Testis (tissue), 3 donors: ENCODE data around the gene SLC22A2. TPM values are rescaled to one million over a fixed set of nuclear protein-coding genes. Genes with fewer than 3 reads are reported as not detected.

Experiments
- DNase-seq: peaks from one replicate; pipeline ENCODE4 v3.0.0-alpha.2; 2019
- H3K27ac ChIP-seq, 2 donors: fragments of 200-600 bp; sonication (generic); one replicate each; pipeline ENCODE4 v1.5.1; 2019
- H3K27me3 ChIP-seq: fragments of 200-600 bp; sonication (generic); one replicate; pipeline ENCODE4 v1.5.1; 2019
- H3K36me3 ChIP-seq: fragments of 200-600 bp; sonication (generic); one replicate; pipeline ENCODE4 v1.5.1; 2017; ENCODE audit warnings: low read depth; ENCODE audit errors: missing control alignments
- H3K4me1 ChIP-seq: fragments of 200-600 bp; sonication (generic); one replicate; pipeline ENCODE4 v1.5.1; 2019
- H3K4me3 ChIP-seq, 2 donors: fragments of 200-600 bp; sonication (generic); one replicate each; pipeline ENCODE4 v1.5.1; 2017 to 2019
- H3K9me3 ChIP-seq: fragments of 200-600 bp; sonication (generic); one replicate; pipeline ENCODE4 v1.5.1; 2017
- CTCF ChIP-seq, 3 experiments: fragments of 450-650 bp in 2 of 3; fragments of 200-600 bp in 1 of 3; sonication (generic) in 1 of 3; IDR thresholded peaks; one replicate each; pipeline ENCODE4 v1.5.1; 2016 to 2019; ENCODE audit warnings: antibody characterized with exemption in 3 of 3, mild to moderate bottlenecking in 2 of 3, moderate library complexity in 1 of 3
- POLR2A ChIP-seq: fragments of 450-650 bp; IDR thresholded peaks from one replicate; pipeline ENCODE4 v1.6.1; 2017; ENCODE audit warnings: antibody characterized with exemption, mild to moderate bottlenecking, moderate library complexity
- WGBS, 2 donors: methylation state at CpG; one replicate each; pipeline ENCODE4 v1.1.5; 2018; 5-methylcytosine and 5-hydroxymethylcytosine counted together
- intact Hi-C: fragments of 100-400 bp; cut with DNase I; formaldehyde crosslinking; loops from one replicate; pipeline ENCODE4 v1.15.1; 2023; ENCODE audit warnings: low total_unique reads
- polyA plus RNA-seq: library from polyadenylated mRNA; stranded (reverse); fragments of 350-450 nt; fragmentation: Illumina TruSeq; extraction: RNeasy Lipid Tissue Mini Kit (QIAGEN cat#74804); gene quantifications from one replicate; pipeline ENCODE4 v1.2.3, GENCODE V29; 2014; ENCODE audit warnings: low read depth, low replicate concordance; ENCODE audit not compliant: insufficient read depth
- total RNA-seq, 2 donors: library from RNA; depleted of rRNA; stranded (reverse); fragments of >200 nt; gene quantifications; one replicate each; pipeline ENCODE4 v1.2.3, GENCODE V29; 2016

The SLC22A2 gene
- total and polyA plus RNA-seq, 3 donors from 2014 or later, result 0.24 to 0.99 (median 0.34) TPM

- H3K27ac ChIP-seq, result no peak overlapping the region
- no peaks in the 10 kb centered on the region for H3K27me3 ChIP-seq
- TF ChIP-seq POLR2A (no peak), CTCF (IDR thresholded peaks at IDR 0.05) (no peak)
- intact Hi-C loops, result no loop called here
- WGBS, 2 donors, result 82 to 95% methylated on average over 1 of the region's 1 CpG
- no peak for DNase-seq
- H3K36me3 ChIP-seq, result no peaks in the 10 kb centered on the region
- no peaks in the 10 kb centered on the region for H3K4me1 ChIP-seq
- no peak overlapping the region for H3K4me3 ChIP-seq
- H3K9me3 ChIP-seq, result no peaks in the 10 kb centered on the region
These were observed 4.9 kb downstream of the SLC22A2 start for GRCh38 chr6:160253714-160254113.

GRCh38 chr6:160253292-160253691 is 5.3 kb downstream of the SLC22A2 start:
- no peak for TF ChIP-seq CTCF (IDR thresholded peaks at IDR 0.05)
- no peak for TF ChIP-seq POLR2A
- 49 to 53% methylated on average over 3 of the region's 3 CpGs for WGBS, 2 donors

GRCh38 chr6:160252073-160252813 is 6.4 kb downstream of the SLC22A2 start:
- Histone ChIP-seq H3K9me3 (no peaks in the 10 kb centered on the region), H3K4me1 (no peaks in the 10 kb centered on the region), H3K36me3 (no peaks in the 10 kb centered on the region), H3K27ac (no peak overlapping the region), H3K4me3 (no peak overlapping the region), H3K27me3 (no peaks in the 10 kb centered on the region)
- TF ChIP-seq CTCF (IDR thresholded peaks at IDR 0.05) (no peak), POLR2A (no peak)
- intact Hi-C loops, result no loop called here
- no peak for DNase-seq
- WGBS, 2 donors, result 90 to 95% methylated on average over 1 of the region's 1 CpG

More at GRCh38 chr6:160253292-160253691, 5.3 kb downstream of the SLC22A2 start:
- Histone ChIP-seq H3K27me3 (no peaks in the 10 kb centered on the region), H3K27ac (no peak overlapping the region), H3K36me3 (no peaks in the 10 kb centered on the region), H3K9me3 (no peaks in the 10 kb centered on the region), H3K4me1 (no peaks in the 10 kb centered on the region), H3K4me3 (no peak overlapping the region)
- no peak for DNase-seq
- intact Hi-C loops, result no loop called here

- H3K27ac ChIP-seq, result no peak overlapping the region
These were observed 8.9 kb downstream of the SLC22A2 start for GRCh38 chr6:160249671-160250070.

More at GRCh38 chr6:160249671-160250070, 8.9 kb downstream of the SLC22A2 start:
- no peak for DNase-seq
- Histone ChIP-seq H3K4me3 (no peak overlapping the region), H3K4me1 (no peaks in the 10 kb centered on the region), H3K27me3 (no peaks in the 10 kb centered on the region), H3K36me3 (no peaks in the 10 kb centered on the region), H3K9me3 (no peaks in the 10 kb centered on the region)
- no peak for TF ChIP-seq CTCF (IDR thresholded peaks at IDR 0.05)
- no peak for TF ChIP-seq POLR2A
- WGBS, 2 donors, result 86 to 87% methylated on average over 3 of the region's 3 CpGs
- intact Hi-C loops, result no loop called here
